A549 (cell line): Measurements from ENCODE around the gene VASN. TPM values are rescaled to one million over a fixed set of nuclear protein-coding genes. Genes with fewer than 3 reads are reported as not detected.

Experiments
- ATAC-seq, 2 experiments: fragments of 200-7000 bp in 1 of 2; fragments of >200 bp in 1 of 2; cut with Nextera tagmentation in 1 of 2; cut with Tn5 transposase in 1 of 2; 3 replicates each; pipeline versions ENCODE4 v1.8.0 to v1.9.1; 2018 to 2020; ENCODE audit warnings: mild to moderate bottlenecking in 1 of 2, moderate library complexity in 1 of 2
- CTCF ChIA-PET: fragments of 300-600 bp; sonication (Branson Sonifier 250); formaldehyde crosslinking; extraction: SDS; loops from one replicate; lab custom pipeline; 2021; ENCODE audit warnings: antibody characterized with exemption, inconsistent platforms; lab: Yijun Ruan, JAX
- POLR2A ChIA-PET: fragments of 350-600 bp; formaldehyde crosslinking; extraction: SDS; loops from one replicate; lab custom pipeline; 2021; ENCODE audit warnings: antibody characterized with exemption, inconsistent platforms; lab: Yijun Ruan, JAX
- DNase-seq, 2 experiments: peaks; one replicate each; pipeline versions ENCODE4 v3.0.0 to v3.0.0-alpha.2; 2011 to 2016; ENCODE audit warnings: low read depth in 1 of 2, low spot score in 1 of 2
- FAIRE-seq: peaks from 2 replicates; lab custom pipeline; 2011; peaks lifted over from hg19 to GRCh38; lab: Jason Lieb, UNC
- H3K27ac ChIP-seq, 2 experiments: fragments of >200 bp; sonication (Bioruptor Twin); formaldehyde crosslinking; 3 replicates each; pipeline ENCODE4 v1.5.1; 2016 to 2017
- H3K4me1 ChIP-seq: fragments of >200 bp; sonication (Bioruptor Twin); formaldehyde crosslinking; 3 replicates; pipeline ENCODE4 v1.6.1; 2016
- H3K4me2 ChIP-seq: fragments of >200 bp; sonication (Bioruptor Twin); formaldehyde crosslinking; 3 replicates; pipeline ENCODE4 v1.6.1; 2016
- H3K4me3 ChIP-seq: fragments of >200 bp; sonication (Bioruptor Twin); formaldehyde crosslinking; 3 replicates; pipeline ENCODE4 v1.5.1; 2016
- H3K9me3 ChIP-seq: fragments of >200 bp; sonication (Bioruptor Twin); formaldehyde crosslinking; 3 replicates; pipeline ENCODE4 v1.6.1; 2016
- BHLHE40 ChIP-seq: IDR thresholded peaks from 2 replicates; pipeline ENCODE4 v1.6.1; 2012; ENCODE audit warnings: low read depth, low read length, inconsistent platforms
- CBX2 ChIP-seq: fragments of 200-600 bp; sonication (generic); IDR thresholded peaks from 2 replicates; pipeline ENCODE4 v1.6.1; 2016; ENCODE audit warnings: low read depth, mild to moderate bottlenecking, borderline replicate concordance
- CEBPB ChIP-seq, 2 experiments: fragments of >200 bp in 1 of 2; sonication (Bioruptor Twin) in 1 of 2; formaldehyde crosslinking in 1 of 2; IDR thresholded peaks; 2 replicates each; pipeline ENCODE4 v1.6.1; 2012 to 2016
- CHD4 ChIP-seq: fragments of 200-600 bp; sonication (generic); IDR thresholded peaks from 2 replicates; pipeline ENCODE4 v1.6.1; 2016; ENCODE audit warnings: antibody characterized with exemption, mild to moderate bottlenecking, borderline replicate concordance
- EHF ChIP-seq: fragments of 250-450 bp; sonication (Bioruptor Pico); IDR thresholded peaks from 2 replicates; pipeline ENCODE4 v1.5.0; 2020; ENCODE audit warnings: mild to moderate bottlenecking
- ESRRA ChIP-seq: fragments of 150-350 bp; IDR thresholded peaks from 2 replicates; pipeline ENCODE4 v1.6.1; 2014; ENCODE audit warnings: mild to moderate bottlenecking, low read length, borderline replicate concordance
- FOSB ChIP-seq: fragments of 250-450 bp; sonication (Bioruptor Pico); IDR thresholded peaks from 2 replicates; pipeline ENCODE4 v1.5.0; 2020; ENCODE audit warnings: mild to moderate bottlenecking, moderate library complexity
- GATA3 ChIP-seq: IDR thresholded peaks from 2 replicates; pipeline ENCODE4 v1.6.1; 2012; ENCODE audit warnings: borderline replicate concordance
- HDAC2 ChIP-seq: fragments of 200-600 bp; sonication (generic); IDR thresholded peaks from 2 replicates; pipeline ENCODE4 v1.6.1; 2016
- HOXB5 ChIP-seq: fragments of 250-450 bp; sonication (Bioruptor Pico); IDR thresholded peaks from 2 replicates; pipeline ENCODE4 v1.5.0; 2020; ENCODE audit warnings: mild to moderate bottlenecking, moderate library complexity
- JUN ChIP-seq, 2 experiments: fragments of >200 bp; sonication (Bioruptor Twin); formaldehyde crosslinking; IDR thresholded peaks; 2 replicates in 1 of 2; 3 replicates in 1 of 2; pipeline ENCODE4 v1.6.1; 2016 to 2017
- MAFK ChIP-seq: fragments of 450-650 bp; IDR thresholded peaks from 2 replicates; pipeline ENCODE4 v1.6.1; 2014; ENCODE audit not compliant: partially characterized antibody
- MAZ ChIP-seq: fragments of 150-350 bp; IDR thresholded peaks from 2 replicates; pipeline ENCODE4 v1.6.1; 2014; ENCODE audit warnings: antibody characterized with exemption, low read depth, low read length, borderline replicate concordance
- NFE2L2 ChIP-seq: fragments of 150-350 bp; conservative IDR thresholded peaks from 2 replicates; pipeline ENCODE4 v1.6.1; 2014; ENCODE audit warnings: low read length
- POLR2A ChIP-seq: IDR thresholded peaks from 2 replicates; pipeline ENCODE4 v1.6.1; 2012; ENCODE audit warnings: mild to moderate bottlenecking, low read length
- RAD21 ChIP-seq, 2 experiments: fragments of >200 bp in 1 of 2; sonication (Bioruptor Twin) in 1 of 2; formaldehyde crosslinking in 1 of 2; IDR thresholded peaks in 1 of 2; conservative IDR thresholded peaks in 1 of 2; 2 replicates in 1 of 2; 3 replicates in 1 of 2; pipeline ENCODE4 v1.6.1; 2012 to 2018; ENCODE audit warnings: inconsistent platforms in 1 of 2
- SMC3 ChIP-seq: fragments of >200 bp; sonication (Bioruptor Twin); formaldehyde crosslinking; IDR thresholded peaks from 3 replicates; pipeline ENCODE4 v1.6.1; 2018; ENCODE audit warnings: inconsistent platforms
- TFCP2L1 ChIP-seq: fragments of 250-450 bp; sonication (Bioruptor Pico); IDR thresholded peaks from 2 replicates; pipeline ENCODE4 v1.5.0; 2021; ENCODE audit warnings: mild to moderate bottlenecking
- TP53 ChIP-seq: fragments of 250-450 bp; sonication (Bioruptor Pico); IDR thresholded peaks from 2 replicates; pipeline ENCODE4 v1.5.0; 2021; ENCODE audit warnings: mild to moderate bottlenecking, moderate library complexity
- ZC3H11A ChIP-seq: fragments of 450-650 bp; IDR thresholded peaks from 2 replicates; pipeline ENCODE4 v1.6.1; 2014; ENCODE audit warnings: antibody characterized with exemption, mild to moderate bottlenecking
- ZNF302 ChIP-seq: fragments of 250-450 bp; sonication (Bioruptor Pico); IDR thresholded peaks from 2 replicates; pipeline ENCODE4 v1.9.0; 2021; ENCODE audit warnings: inconsistent platforms, mild to moderate bottlenecking, moderate library complexity
- WGBS: methylation state at CpG from one replicate; pipeline ENCODE4 v1.1.6; 2017; ENCODE audit errors: missing lambda C conversion rate; 5-methylcytosine and 5-hydroxymethylcytosine counted together
- polyA plus RNA-seq, 4 experiments: library from polyadenylated mRNA; depleted of rRNA in 3 of 4; stranded (reverse); fragments of >200 nt; fragmentation: RNase III in 1 of 4; extraction: RNeasy Plus Mini Kit Qiagen cat#74134 plus additional on column Dnase treatment in 1 of 4; gene quantifications; 2 replicates in 3 of 4; 3 replicates in 1 of 4; pipeline ENCODE4 v1.2.3, GENCODE V29; 2011 to 2017
- TF ChIP-seq, protein P1 (sequence below): fragments of 200-600 bp; sonication (generic); IDR thresholded peaks from 2 replicates; pipeline ENCODE4 v1.6.1; 2016; ENCODE audit warnings: antibody characterized with exemption, mild to moderate bottlenecking, moderate library complexity
- TF ChIP-seq, protein P2 (sequence below): fragments of >200 bp; sonication (Bioruptor Twin); formaldehyde crosslinking; IDR thresholded peaks from 3 replicates; pipeline ENCODE4 v1.5.1; 2016
- TF ChIP-seq, protein P3 (sequence below): fragments of 150-350 bp; IDR thresholded peaks from 2 replicates; pipeline ENCODE4 v1.6.1; 2014; ENCODE audit warnings: low read depth, mild to moderate bottlenecking, low read length
- TF ChIP-seq, protein P4 (sequence below): IDR thresholded peaks from 2 replicates; pipeline ENCODE4 v1.6.1; 2012

Gene VASN
- polyA plus RNA-seq, 2 of the 4 experiments (the other 2 are of a cell fraction) = 2.3 to 4.0 TPM

DNA sequence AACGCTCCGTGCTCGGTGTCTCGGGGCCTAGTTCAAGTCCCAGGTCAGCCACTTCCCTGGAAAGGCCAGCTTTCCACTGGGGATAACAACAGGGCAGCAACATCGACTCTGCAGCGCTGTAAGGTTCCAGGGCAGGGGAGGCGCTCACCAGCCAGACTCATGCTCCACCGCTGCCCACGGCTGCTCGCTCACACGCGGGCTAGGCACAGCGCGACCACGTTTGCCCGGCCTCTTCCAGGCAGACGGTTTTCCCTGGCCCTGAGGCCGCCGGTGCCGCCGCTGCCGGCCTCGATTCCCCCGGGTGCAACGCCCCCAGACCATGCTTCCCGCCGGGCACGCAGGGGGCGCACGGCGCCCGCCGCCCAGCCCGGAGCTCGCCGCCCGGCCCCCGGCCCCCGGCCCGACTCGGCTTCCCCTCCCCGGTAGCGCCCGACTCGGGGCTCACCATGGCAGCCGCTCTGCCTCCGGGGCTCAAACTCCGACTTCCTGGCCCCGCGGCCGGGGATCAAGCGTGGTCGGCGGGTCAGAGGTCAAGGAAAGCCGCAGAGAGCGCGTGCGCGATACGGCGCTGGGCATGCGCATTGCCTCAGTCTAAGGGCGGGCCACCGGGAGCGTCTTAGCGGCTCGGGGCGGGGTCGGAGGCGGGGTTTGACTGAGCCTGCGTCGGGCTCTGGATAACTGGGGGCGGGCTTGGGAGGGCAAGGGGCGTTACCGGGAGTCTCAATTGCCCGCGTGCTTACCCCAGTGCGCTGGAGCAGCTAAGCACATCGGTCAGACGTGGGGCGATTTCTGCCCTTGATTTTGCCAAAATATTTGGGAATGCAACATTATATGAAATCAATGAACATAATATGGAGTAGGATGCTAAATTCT is 20.6 kb upstream of the VASN start, which contains the start of gene PAM16 (continued):
- TF ChIP-seq, protein P1, sequence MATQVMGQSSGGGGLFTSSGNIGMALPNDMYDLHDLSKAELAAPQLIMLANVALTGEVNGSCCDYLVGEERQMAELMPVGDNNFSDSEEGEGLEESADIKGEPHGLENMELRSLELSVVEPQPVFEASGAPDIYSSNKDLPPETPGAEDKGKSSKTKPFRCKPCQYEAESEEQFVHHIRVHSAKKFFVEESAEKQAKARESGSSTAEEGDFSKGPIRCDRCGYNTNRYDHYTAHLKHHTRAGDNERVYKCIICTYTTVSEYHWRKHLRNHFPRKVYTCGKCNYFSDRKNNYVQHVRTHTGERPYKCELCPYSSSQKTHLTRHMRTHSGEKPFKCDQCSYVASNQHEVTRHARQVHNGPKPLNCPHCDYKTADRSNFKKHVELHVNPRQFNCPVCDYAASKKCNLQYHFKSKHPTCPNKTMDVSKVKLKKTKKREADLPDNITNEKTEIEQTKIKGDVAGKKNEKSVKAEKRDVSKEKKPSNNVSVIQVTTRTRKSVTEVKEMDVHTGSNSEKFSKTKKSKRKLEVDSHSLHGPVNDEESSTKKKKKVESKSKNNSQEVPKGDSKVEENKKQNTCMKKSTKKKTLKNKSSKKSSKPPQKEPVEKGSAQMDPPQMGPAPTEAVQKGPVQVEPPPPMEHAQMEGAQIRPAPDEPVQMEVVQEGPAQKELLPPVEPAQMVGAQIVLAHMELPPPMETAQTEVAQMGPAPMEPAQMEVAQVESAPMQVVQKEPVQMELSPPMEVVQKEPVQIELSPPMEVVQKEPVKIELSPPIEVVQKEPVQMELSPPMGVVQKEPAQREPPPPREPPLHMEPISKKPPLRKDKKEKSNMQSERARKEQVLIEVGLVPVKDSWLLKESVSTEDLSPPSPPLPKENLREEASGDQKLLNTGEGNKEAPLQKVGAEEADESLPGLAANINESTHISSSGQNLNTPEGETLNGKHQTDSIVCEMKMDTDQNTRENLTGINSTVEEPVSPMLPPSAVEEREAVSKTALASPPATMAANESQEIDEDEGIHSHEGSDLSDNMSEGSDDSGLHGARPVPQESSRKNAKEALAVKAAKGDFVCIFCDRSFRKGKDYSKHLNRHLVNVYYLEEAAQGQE = no peak
- TF ChIP-seq ZNF302 (CRISPR knock-in tag) = no peak
- TF ChIP-seq GATA3 = no peak
- TF ChIP-seq TFCP2L1 (CRISPR knock-in tag) = no peak
- TF ChIP-seq NFE2L2 = no peak
- TF ChIP-seq MAZ = no peak
- TF ChIP-seq, protein P2, sequence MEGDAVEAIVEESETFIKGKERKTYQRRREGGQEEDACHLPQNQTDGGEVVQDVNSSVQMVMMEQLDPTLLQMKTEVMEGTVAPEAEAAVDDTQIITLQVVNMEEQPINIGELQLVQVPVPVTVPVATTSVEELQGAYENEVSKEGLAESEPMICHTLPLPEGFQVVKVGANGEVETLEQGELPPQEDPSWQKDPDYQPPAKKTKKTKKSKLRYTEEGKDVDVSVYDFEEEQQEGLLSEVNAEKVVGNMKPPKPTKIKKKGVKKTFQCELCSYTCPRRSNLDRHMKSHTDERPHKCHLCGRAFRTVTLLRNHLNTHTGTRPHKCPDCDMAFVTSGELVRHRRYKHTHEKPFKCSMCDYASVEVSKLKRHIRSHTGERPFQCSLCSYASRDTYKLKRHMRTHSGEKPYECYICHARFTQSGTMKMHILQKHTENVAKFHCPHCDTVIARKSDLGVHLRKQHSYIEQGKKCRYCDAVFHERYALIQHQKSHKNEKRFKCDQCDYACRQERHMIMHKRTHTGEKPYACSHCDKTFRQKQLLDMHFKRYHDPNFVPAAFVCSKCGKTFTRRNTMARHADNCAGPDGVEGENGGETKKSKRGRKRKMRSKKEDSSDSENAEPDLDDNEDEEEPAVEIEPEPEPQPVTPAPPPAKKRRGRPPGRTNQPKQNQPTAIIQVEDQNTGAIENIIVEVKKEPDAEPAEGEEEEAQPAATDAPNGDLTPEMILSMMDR = peak; percentile 28; the same call in 2 of the 3 replicates
- TF ChIP-seq JUN (IDR thresholded peaks at IDR 0.05) = peak in 1 of 2 experiments; percentile 79; a peak in 3 of 5 replicates

DNA sequence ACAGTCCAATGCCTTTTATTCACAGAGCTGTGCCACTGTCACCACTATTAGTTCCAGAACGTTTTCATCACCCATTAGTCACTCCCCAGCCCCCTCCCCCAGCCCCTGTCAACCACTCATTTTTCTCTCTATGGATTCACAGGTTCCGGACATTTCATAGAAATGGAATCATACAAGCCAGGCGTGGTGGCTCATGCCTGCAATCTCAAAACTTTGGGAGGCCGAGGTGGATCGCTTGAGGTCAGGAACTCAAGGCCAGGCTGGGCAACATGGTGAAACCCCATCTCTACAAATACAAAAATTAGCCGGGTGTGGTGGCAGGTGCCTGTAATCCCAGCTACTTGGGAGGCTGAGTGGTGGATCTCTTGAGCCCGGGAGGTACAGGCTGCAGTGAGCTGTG is 19.8 kb upstream of the VASN start:
- Histone ChIP-seq H3K9me3 (no peaks in the 10 kb centered on the region), H3K4me2 (peak overlapping the region; percentile 75), H3K27ac (peak overlapping the region in 1 of 2 experiments; percentile 51; a peak in 2 of 6 replicates), H3K4me3 (no peak overlapping the region), H3K4me1 (peaks cover 15% of the 10 kb centered on the region)
- POLR2A ChIA-PET = interaction anchor here (0.8 to 1.5 kb wide), 4 partner anchors 13 to 80 kb away, joined by 3 to 5 read pairs (median 4); partner anchors contain the start of genes CORO7 and TFAP4
- ATAC-seq (peak in 1 of 2 experiments; percentile 8; a peak in 2 of 6 replicates), DNase-seq (no peak)
- WGBS = 72% methylated on average over 7 of the region's 7 CpGs
- TF ChIP-seq TP53 = no peak
- no peak for TF ChIP-seq FOSB (CRISPR knock-in tag)
- TF ChIP-seq, protein P3, sequence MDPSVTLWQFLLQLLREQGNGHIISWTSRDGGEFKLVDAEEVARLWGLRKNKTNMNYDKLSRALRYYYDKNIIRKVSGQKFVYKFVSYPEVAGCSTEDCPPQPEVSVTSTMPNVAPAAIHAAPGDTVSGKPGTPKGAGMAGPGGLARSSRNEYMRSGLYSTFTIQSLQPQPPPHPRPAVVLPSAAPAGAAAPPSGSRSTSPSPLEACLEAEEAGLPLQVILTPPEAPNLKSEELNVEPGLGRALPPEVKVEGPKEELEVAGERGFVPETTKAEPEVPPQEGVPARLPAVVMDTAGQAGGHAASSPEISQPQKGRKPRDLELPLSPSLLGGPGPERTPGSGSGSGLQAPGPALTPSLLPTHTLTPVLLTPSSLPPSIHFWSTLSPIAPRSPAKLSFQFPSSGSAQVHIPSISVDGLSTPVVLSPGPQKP = no peak
- no peak for TF ChIP-seq HOXB5
- TF ChIP-seq EHF (CRISPR knock-in tag) = no peak
- no peak for TF ChIP-seq GATA3
- TF ChIP-seq, protein P4, sequence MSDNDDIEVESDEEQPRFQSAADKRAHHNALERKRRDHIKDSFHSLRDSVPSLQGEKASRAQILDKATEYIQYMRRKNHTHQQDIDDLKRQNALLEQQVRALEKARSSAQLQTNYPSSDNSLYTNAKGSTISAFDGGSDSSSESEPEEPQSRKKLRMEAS = no peak
- no peak for TF ChIP-seq CBX2
- TF ChIP-seq, all 56 proteins: peak for 0
- CTCF ChIA-PET = interaction anchor here (0.7 to 12.6 kb wide), 6 partner anchors 38 to 98 kb away, joined by 4 to 231 read pairs (median 6); no protein-coding TSS in a partner anchor
- FAIRE-seq = no peak

DNA sequence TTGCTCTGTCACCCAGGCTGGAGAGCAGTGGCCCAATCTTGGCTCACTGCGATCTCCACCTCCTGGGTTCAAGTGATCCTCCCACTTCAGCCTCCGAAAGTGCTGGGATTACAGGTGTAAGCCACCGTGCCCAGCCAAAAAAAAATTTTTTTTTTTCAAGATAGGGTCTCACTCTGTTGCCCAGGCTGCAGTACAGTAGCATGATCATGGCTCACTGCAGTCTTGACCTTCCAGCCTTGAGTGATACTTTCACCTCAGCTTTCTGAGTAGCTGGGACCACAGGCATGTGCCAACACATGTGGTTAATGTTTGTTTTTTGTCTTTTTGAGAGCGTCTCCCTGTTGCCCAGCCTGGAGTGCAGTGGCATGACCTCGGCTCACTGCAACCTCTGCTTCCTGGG is 18.8 kb upstream of the VASN start:
- no peak overlapping the region for H3K4me3 ChIP-seq
- H3K4me1 ChIP-seq = peaks cover 15% of the 10 kb centered on the region
- TF ChIP-seq ZC3H11A (no peak), HOXB5 (no peak), CBX2 (no peak), ZNF302 (CRISPR knock-in tag) (no peak), FOSB (CRISPR knock-in tag) (no peak), CHD4 (no peak), ESRRA (no peak), MAFK (no peak), CEBPB (IDR thresholded peaks at IDR 0.05) (no peak), SMC3 (no peak), NFE2L2 (no peak), POLR2A (no peak), RAD21 (conservative IDR thresholded peaks at IDR 0.05 in 1 of 2, IDR thresholded peaks at IDR 0.05 in 1 of 2) (no peak), HDAC2 (no peak), MAZ (no peak), BHLHE40 (no peak)
- TF ChIP-seq, protein P3 = no peak
- no peaks in the 10 kb centered on the region for H3K9me3 ChIP-seq
- no peak overlapping the region for H3K27ac ChIP-seq
- WGBS = 90% methylated on average over 5 of the region's 5 CpGs
- DNase-seq = no peak
- no peak overlapping the region for H3K4me2 ChIP-seq
- CTCF ChIA-PET = interaction anchor here (0.6 to 12.6 kb wide), 4 partner anchors 51 to 369 kb away, joined by 3 to 231 read pairs (median 4); no protein-coding TSS in a partner anchor
- ATAC-seq = no peak
- FAIRE-seq = no peak
- POLR2A ChIA-PET = no interaction called here
